ENCODE results near the gene MAPK4.

DNA sequence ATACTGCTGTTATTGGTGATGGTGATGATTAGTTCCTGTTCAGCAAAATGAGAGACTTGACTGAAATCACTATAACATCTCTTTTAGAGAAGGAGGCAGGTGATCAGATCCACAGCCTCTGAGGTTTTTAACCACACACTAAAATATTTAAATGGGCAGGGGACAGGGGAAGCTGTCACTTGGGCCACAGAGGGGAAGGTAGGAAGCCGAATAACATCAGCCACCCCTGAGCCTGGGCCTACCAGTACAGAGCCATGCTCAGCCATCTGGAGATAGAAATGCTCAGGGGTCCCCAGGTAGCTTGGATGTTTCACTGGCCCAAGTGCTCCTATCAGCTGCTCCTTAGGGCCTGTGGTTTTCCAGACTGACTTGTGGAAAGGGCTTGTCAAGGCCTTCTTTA lies 137.6 kb downstream of the MAPK4 start:
- TF ChIP-seq, protein P1, sequence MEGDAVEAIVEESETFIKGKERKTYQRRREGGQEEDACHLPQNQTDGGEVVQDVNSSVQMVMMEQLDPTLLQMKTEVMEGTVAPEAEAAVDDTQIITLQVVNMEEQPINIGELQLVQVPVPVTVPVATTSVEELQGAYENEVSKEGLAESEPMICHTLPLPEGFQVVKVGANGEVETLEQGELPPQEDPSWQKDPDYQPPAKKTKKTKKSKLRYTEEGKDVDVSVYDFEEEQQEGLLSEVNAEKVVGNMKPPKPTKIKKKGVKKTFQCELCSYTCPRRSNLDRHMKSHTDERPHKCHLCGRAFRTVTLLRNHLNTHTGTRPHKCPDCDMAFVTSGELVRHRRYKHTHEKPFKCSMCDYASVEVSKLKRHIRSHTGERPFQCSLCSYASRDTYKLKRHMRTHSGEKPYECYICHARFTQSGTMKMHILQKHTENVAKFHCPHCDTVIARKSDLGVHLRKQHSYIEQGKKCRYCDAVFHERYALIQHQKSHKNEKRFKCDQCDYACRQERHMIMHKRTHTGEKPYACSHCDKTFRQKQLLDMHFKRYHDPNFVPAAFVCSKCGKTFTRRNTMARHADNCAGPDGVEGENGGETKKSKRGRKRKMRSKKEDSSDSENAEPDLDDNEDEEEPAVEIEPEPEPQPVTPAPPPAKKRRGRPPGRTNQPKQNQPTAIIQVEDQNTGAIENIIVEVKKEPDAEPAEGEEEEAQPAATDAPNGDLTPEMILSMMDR (IDR thresholded peaks at IDR 0.05) = no peak
- TF ChIP-seq POLR2A (IDR thresholded peaks at IDR 0.05) = no peak
